Osteocyte (in vitro differentiated cells): ENCODE data around the gene ELL3. TPM values are rescaled to one million over a fixed set of nuclear protein-coding genes. Genes with fewer than 3 reads are reported as not detected.
"Not testable (repeated sequence)": the region's sequence is repeated elsewhere in the genome, so short reads cannot be mapped to it uniquely, and the experiment has no call there.

Source experiments
- DNase-seq: peaks from one replicate; pipeline ENCODE4 v3.0.0; 2021; ENCODE audit warnings: mixed read lengths; ENCODE audit not compliant: unreplicated experiment; ENCODE audit errors: extremely low spot score
- H3K27ac Mint-ChIP-seq: one replicate; pipeline ENCODE4 v1.8.0; 2021; ENCODE audit warnings: mild to moderate bottlenecking, mixed read lengths; ENCODE audit not compliant: unreplicated experiment
- H3K27me3 Mint-ChIP-seq: one replicate; pipeline ENCODE4 v1.8.0; 2021; ENCODE audit warnings: mixed read lengths; ENCODE audit not compliant: unreplicated experiment
- H3K36me3 Mint-ChIP-seq: one replicate; pipeline ENCODE4 v1.8.0; 2021; ENCODE audit warnings: mixed read lengths; ENCODE audit not compliant: unreplicated experiment
- H3K4me1 Mint-ChIP-seq: one replicate; pipeline ENCODE4 v1.8.0; 2021; ENCODE audit warnings: mixed read lengths; ENCODE audit not compliant: unreplicated experiment
- H3K4me3 Mint-ChIP-seq: one replicate; pipeline ENCODE4 v1.8.0; 2021; ENCODE audit warnings: mild to moderate bottlenecking, moderate library complexity, mixed read lengths; ENCODE audit not compliant: unreplicated experiment
- H3K9me3 Mint-ChIP-seq: one replicate; pipeline ENCODE4 v1.8.0; 2021; ENCODE audit warnings: mixed read lengths; ENCODE audit not compliant: unreplicated experiment
- total RNA-seq: library from RNA; stranded (reverse); gene quantifications from 2 replicates; pipeline ENCODE4 v1.2.1, GENCODE V29; 2021
- TF ChIP-seq, protein P1 (sequence below): fragments of 200-600 bp; sonication (generic); IDR thresholded peaks from 2 replicates; pipeline ENCODE4 v1.5.0; 2021; ENCODE audit warnings: antibody characterized with exemption, mild to moderate bottlenecking, moderate library complexity

Gene ELL3
- total RNA-seq, 1 donor from 2014 or later: 1.6 TPM

DNA sequence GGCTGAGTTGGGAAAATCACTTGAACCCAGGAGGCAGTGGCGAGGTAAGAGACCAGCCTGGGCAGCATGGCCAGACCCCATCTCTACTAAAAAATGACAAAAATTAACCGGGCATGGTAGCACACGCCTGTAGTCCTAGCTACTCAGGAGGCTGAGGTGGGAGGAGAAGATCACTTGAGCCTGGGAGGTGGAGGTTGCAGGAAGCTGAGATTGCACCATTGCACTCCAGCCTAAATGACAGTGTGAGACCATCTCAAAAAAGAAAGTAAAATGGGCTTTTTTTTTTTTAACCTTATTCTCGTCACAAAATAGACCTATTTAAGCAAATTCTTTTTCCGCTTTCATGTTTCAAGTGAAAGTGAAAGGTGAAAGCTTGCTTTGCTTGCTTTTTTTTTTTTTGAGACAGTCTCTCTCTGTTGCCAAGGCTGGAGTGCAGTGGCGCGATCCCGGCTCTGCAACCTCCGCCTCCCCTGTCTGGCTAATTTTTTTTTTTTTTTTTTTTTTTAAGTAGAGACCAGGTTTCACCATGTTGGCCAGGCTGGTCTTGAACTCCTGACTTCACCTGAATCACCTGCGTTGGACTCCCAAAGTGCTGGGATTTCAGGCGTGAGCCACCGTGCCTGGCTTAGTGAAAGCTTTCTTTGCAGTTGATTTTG lies 26.9 kb downstream of the ELL3 start:
- Mint-ChIP-seq H3K27ac (peak overlapping the region; percentile 23), H3K4me1 (peaks cover 40% of the 10 kb centered on the region), H3K36me3 (peaks cover 12% of the 10 kb centered on the region), H3K27me3 (no peaks in the 10 kb centered on the region), H3K9me3 (no peaks in the 10 kb centered on the region), H3K4me3 (no peak overlapping the region)
- TF ChIP-seq, protein P1, sequence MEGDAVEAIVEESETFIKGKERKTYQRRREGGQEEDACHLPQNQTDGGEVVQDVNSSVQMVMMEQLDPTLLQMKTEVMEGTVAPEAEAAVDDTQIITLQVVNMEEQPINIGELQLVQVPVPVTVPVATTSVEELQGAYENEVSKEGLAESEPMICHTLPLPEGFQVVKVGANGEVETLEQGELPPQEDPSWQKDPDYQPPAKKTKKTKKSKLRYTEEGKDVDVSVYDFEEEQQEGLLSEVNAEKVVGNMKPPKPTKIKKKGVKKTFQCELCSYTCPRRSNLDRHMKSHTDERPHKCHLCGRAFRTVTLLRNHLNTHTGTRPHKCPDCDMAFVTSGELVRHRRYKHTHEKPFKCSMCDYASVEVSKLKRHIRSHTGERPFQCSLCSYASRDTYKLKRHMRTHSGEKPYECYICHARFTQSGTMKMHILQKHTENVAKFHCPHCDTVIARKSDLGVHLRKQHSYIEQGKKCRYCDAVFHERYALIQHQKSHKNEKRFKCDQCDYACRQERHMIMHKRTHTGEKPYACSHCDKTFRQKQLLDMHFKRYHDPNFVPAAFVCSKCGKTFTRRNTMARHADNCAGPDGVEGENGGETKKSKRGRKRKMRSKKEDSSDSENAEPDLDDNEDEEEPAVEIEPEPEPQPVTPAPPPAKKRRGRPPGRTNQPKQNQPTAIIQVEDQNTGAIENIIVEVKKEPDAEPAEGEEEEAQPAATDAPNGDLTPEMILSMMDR: no peak
- no peak for DNase-seq

DNA sequence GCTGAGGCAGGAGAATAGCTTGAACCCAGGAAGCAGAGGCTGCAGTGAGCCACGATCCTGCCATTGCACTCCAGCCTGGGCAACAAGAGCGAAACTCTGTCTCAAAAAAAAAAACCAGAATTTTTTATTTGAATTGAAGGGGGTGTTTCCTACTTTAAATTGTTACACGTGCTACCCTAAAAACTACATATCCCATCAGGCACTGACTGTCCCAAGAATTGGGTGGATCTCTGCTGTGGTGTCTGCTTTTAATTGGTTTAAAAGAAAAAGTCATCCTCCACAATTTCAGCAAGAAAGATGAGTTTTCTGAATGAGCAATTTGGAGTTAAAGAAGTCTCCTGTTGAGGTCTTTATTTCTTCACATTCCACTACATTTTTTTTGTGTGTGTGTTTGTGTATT lies 28.4 kb downstream of the ELL3 start:
- peak overlapping the region; percentile 88 for H3K4me3 Mint-ChIP-seq
- H3K27ac Mint-ChIP-seq: peak overlapping the region; percentile 24
- no peak for DNase-seq
- TF ChIP-seq, protein P1: no peak
- no peaks in the 10 kb centered on the region for H3K9me3 Mint-ChIP-seq
- H3K36me3 Mint-ChIP-seq: peaks cover 7% of the 10 kb centered on the region
- no peaks in the 10 kb centered on the region for H3K27me3 Mint-ChIP-seq
- peaks cover 41% of the 10 kb centered on the region for H3K4me1 Mint-ChIP-seq

DNA sequence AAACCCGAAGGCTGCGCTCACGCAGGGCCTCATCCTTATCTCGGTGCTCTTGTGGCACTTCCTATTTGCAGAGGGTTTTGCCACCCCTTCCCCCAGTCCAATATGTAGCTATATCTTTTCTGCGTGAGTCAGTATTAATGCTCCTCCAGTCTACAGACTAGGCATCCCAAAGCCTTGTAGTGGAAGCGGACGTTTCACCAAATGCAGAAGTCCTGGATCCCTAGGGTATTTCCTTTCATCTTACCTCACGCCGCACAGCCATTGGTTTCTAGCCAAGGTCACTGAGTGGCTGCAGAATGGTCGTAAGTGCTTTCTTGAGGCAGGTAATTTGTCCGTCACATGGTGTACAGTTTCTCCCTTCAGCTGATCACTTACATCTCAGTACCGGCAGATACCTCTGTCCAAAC lies 29.9 kb downstream of the ELL3 start:
- DNase-seq: not testable (repeated sequence)

DNA sequence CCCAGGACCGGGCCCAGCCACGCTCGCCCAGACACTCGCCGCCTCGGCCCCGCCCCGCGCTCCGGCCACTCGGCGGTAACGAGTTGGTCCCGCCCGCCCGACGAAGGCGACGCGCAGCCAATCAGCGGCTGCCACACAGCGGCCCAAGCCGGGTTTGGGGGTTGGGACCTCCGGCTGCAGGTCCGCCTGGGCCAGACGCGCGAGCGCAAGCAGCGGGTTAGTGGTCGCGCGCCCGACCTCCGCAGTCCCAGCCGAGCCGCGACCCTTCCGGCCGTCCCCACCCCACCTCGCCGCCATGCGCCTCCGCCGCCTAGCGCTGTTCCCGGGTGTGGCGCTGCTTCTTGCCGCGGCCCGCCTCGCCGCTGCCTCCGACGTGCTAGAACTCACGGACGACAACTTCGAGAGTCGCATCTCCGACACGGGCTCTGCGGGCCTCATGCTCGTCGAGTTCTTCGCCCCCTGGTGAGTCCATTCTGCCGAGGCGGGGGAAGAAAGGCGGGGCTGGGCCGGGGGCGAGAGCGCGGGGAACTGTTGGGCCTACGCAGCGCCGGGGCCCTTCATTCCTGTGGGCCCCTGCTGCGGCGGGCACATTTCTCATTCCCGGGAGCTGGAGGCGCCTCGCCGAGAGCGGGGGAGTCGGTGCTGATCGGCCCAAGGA lies 30.4 kb downstream of the ELL3 start, which contains the start of gene PDIA3:
Gene PDIA3 (plus strand): TSS at position 194 of the 658 bp plus-strand sequence. CDS start 102 bp downstream, at position 296.
- H3K4me3 Mint-ChIP-seq: peak within 1 kb of the TSS; percentile 88
- DNase-seq: peak; percentile 96
- H3K9me3 Mint-ChIP-seq, H3K36me3 Mint-ChIP-seq, H3K27me3 Mint-ChIP-seq: not testable (repeated sequence)
- H3K4me1 Mint-ChIP-seq: peaks cover 35% of the 10 kb centered on the region
- H3K27ac Mint-ChIP-seq: peak within 1 kb of the TSS; percentile 96

More for the DNA sequence above, 29.9 kb downstream of the ELL3 start:
- peak overlapping the region; percentile 96 for H3K27ac Mint-ChIP-seq
- not testable (repeated sequence) for H3K36me3 Mint-ChIP-seq, H3K9me3 Mint-ChIP-seq, H3K27me3 Mint-ChIP-seq
- peaks cover 37% of the 10 kb centered on the region for H3K4me1 Mint-ChIP-seq
- peak overlapping the region; percentile 88 for H3K4me3 Mint-ChIP-seq

DNA sequence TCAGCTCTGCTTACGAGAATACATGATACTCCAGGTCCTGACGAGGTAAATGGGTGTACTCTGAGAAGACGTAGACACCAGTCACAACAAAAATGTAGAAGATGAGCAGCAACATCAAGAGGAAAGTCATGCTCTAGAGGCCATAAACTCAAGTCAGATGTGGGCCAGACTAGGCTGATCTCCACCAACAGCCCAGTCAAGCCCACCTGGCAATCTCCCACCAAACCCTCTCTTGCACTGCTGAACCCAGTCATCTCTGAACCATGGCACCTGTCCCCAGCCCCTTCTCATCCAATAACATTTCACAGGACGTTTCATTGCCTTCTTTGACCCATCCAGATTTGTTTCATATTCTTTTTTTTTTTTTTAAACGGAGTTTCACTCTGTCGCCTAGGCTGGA lies 41.4 kb downstream of the ELL3 start:
- Mint-ChIP-seq H3K4me3 (no peak overlapping the region), H3K36me3 (no peaks in the 10 kb centered on the region), H3K27me3 (peaks cover 14% of the 10 kb centered on the region), H3K27ac (no peak overlapping the region), H3K9me3 (peaks cover 5% of the 10 kb centered on the region), H3K4me1 (no peaks in the 10 kb centered on the region)
- DNase-seq: no peak
- TF ChIP-seq, protein P1: no peak

DNA sequence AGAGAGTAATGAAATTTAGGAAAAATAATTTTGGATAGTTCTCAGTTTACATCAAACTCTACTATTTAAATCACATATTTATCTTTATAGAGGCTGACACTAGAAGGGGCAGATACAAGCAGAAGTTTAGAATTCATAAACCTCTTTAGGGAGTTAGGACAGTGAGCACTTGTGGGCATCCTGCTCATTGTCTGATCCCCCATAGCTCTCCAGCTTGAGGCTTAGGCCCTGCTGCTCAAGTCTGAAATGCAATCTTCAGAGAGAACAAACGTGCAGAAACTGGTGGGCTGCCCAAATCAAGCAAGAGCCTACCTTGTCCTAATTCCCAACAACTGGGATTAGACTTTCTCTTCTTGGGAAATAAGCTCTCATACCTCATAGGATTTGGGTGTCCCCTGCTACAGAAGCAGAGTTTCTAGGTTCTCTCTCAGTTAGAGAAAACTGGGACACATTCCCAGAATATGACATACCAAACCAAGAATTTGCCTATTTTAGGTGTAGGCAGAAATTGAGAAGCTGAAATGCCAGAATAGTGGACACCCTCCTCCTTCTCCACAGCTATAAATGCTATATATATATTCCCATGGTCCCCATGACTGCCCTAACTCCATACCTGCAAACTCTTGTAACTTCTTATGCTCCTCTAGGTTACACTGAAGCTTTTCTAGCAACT lies 48.6 kb downstream of the ELL3 start:
- not testable (repeated sequence) for DNase-seq, H3K36me3 Mint-ChIP-seq, H3K9me3 Mint-ChIP-seq, H3K4me1 Mint-ChIP-seq, H3K27ac Mint-ChIP-seq, H3K4me3 Mint-ChIP-seq
- peaks cover 24% of the 10 kb centered on the region for H3K27me3 Mint-ChIP-seq

DNA sequence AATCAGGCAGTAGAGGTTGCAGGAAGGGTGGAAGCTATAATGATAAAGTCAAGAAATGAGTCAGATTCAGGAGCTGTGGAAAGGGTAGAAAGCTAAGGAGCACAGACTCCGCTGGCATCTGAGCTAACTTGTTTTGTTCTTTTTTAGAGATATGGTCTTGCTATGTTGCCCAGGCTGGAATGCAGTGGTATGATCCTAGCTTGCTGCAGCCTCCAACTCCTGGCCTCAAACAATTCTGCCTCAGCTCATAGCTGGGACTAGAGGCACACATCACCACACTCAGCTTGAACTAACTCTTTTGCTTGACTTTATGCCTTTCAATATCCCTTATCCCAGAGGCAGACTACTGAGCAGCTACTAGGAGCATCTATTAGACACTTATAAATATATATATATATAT lies 50.5 kb downstream of the ELL3 start:
- H3K27me3 Mint-ChIP-seq: peaks cover 28% of the 10 kb centered on the region
- not testable (repeated sequence) for H3K27ac Mint-ChIP-seq, H3K36me3 Mint-ChIP-seq, H3K4me1 Mint-ChIP-seq, H3K4me3 Mint-ChIP-seq, H3K9me3 Mint-ChIP-seq, DNase-seq
